Measurements from ENCODE around the gene TMEM156.

DNA sequence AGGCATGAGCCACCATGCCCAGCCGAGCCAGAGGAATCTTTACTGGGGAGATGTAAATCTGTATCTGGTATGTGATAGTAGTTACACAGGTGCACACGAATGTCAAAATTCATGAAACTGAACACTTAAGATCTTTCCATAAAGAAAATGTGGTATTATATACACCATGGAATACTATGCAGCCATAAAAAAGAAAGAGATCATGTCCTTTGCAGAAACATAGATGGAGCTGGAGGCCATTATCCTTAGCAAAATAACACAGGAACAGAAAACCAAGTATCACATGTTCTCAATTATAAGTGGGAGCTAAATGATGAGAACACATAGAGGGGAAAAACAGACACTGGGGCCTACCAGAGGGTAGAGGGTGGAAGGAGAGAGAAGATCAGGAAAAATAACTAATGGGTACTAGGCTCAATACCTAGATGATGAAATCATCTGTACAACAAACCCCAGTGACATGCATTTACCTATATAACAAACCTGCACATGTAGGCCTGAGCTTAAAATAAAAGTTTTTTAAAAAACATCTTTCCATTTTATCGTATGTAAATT, 7.8 kb downstream of the TMEM156 start:
- TF ChIP-seq, protein P1, sequence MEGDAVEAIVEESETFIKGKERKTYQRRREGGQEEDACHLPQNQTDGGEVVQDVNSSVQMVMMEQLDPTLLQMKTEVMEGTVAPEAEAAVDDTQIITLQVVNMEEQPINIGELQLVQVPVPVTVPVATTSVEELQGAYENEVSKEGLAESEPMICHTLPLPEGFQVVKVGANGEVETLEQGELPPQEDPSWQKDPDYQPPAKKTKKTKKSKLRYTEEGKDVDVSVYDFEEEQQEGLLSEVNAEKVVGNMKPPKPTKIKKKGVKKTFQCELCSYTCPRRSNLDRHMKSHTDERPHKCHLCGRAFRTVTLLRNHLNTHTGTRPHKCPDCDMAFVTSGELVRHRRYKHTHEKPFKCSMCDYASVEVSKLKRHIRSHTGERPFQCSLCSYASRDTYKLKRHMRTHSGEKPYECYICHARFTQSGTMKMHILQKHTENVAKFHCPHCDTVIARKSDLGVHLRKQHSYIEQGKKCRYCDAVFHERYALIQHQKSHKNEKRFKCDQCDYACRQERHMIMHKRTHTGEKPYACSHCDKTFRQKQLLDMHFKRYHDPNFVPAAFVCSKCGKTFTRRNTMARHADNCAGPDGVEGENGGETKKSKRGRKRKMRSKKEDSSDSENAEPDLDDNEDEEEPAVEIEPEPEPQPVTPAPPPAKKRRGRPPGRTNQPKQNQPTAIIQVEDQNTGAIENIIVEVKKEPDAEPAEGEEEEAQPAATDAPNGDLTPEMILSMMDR (IDR thresholded peaks at IDR 0.05) = no peak
- no peak for TF ChIP-seq POLR2AphosphoS5 (IDR thresholded peaks at IDR 0.05)
